Caco-2 (cell line): Measurements from ENCODE around the gene FER. TPM values are rescaled to one million over a fixed set of nuclear protein-coding genes. Genes with fewer than 3 reads are reported as not detected.

Experiments used
- BruUV-seq: library from RNA; stranded (reverse); fragments of 400-500 nt; replicated peaks from 2 replicates; lab custom pipeline; 2021; lab: Mats Ljungman, UMichigan
- CTCF ChIA-PET: fragments of 300-600 bp; sonication (Branson Sonifier 250); formaldehyde crosslinking; loops from one replicate; lab custom pipeline; 2022; ENCODE audit warnings: antibody characterized with exemption; lab: Charles Lee
- POLR2A ChIA-PET: fragments of 300-600 bp; sonication (Branson Sonifier 250); formaldehyde crosslinking; loops from one replicate; lab custom pipeline; 2022; ENCODE audit warnings: antibody characterized with exemption; lab: Charles Lee
- DNase-seq, 2 experiments: peaks; one replicate each; pipeline versions ENCODE4 v3.0.0 to v3.0.0-alpha.2; 2020 to 2022
- H3K27me3 ChIP-seq: replicated peaks from 2 replicates; pipeline ENCODE4 v1.6.0; 2011; ENCODE audit warnings: low read length; ENCODE audit not compliant: control insufficient read depth, insufficient read depth
- H3K36me3 ChIP-seq: 2 replicates; pipeline ENCODE4 v1.5.1; 2011; ENCODE audit warnings: low read length; ENCODE audit not compliant: control insufficient read depth, insufficient read depth
- H3K4me1 ChIP-seq: fragments of 250-450 bp; sonication (Bioruptor Pico); 2 replicates; pipeline ENCODE4 v1.5.1; 2020; ENCODE audit warnings: mild to moderate bottlenecking
- H3K4me3 ChIP-seq: 2 replicates; pipeline ENCODE4 v1.5.1; 2011; ENCODE audit warnings: low read depth, mild to moderate bottlenecking, control low read depth, low read length
- H3K9me3 ChIP-seq: fragments of 250-450 bp; sonication (Bioruptor Pico); 2 replicates; pipeline ENCODE4 v1.5.1; 2020; ENCODE audit warnings: mild to moderate bottlenecking, moderate library complexity
- H3K27ac Mint-ChIP-seq: one replicate; pipeline ENCODE4 v1.8.0; 2022; ENCODE audit warnings: mixed read lengths; ENCODE audit not compliant: unreplicated experiment
- H3K27me3 Mint-ChIP-seq: one replicate; pipeline ENCODE4 v1.8.0; 2022; ENCODE audit warnings: mixed read lengths; ENCODE audit not compliant: insufficient read depth, unreplicated experiment
- H3K36me3 Mint-ChIP-seq: one replicate; pipeline ENCODE4 v1.8.0; 2022; ENCODE audit warnings: mild to moderate bottlenecking, mixed read lengths; ENCODE audit not compliant: insufficient read depth, unreplicated experiment
- H3K4me1 Mint-ChIP-seq: one replicate; pipeline ENCODE4 v1.8.0; 2022; ENCODE audit warnings: low read depth, mixed read lengths; ENCODE audit not compliant: unreplicated experiment
- H3K4me3 Mint-ChIP-seq: one replicate; pipeline ENCODE4 v1.8.0; 2022; ENCODE audit warnings: mild to moderate bottlenecking, moderate library complexity, mixed read lengths; ENCODE audit not compliant: unreplicated experiment
- H3K9me3 Mint-ChIP-seq: one replicate; pipeline ENCODE4 v1.8.0; 2022; ENCODE audit warnings: mixed read lengths; ENCODE audit not compliant: unreplicated experiment
- CTCF ChIP-seq, 2 experiments: fragments of 200-600 bp in 1 of 2; IDR thresholded peaks; 1 replicate in 1 of 2; 2 replicates in 1 of 2; pipeline versions ENCODE4 v1.5.1 to v1.8.0; 2011 to 2022; ENCODE audit warnings: antibody characterized with exemption in 1 of 2, control low read depth in 1 of 2, inconsistent platforms in 1 of 2, low read depth in 1 of 2, low read length in 1 of 2, mild to moderate bottlenecking in 1 of 2, moderate library complexity in 1 of 2; ENCODE audit not compliant: insufficient read depth in 1 of 2, severe bottlenecking in 1 of 2, unreplicated experiment in 1 of 2
- intact Hi-C: fragments of 100-400 bp; cut with micrococcal nuclease; formaldehyde crosslinking; loops from one replicate; pipeline ENCODE4 v1.10.0; 2022; ENCODE audit not compliant: unreplicated experiment
- total RNA-seq: library from RNA; stranded (reverse); gene quantifications from 2 replicates; pipeline ENCODE4 v1.2.3, GENCODE V29; 2022

The FER gene
- total RNA-seq, 1 experiment from 2014 or later, result 43.1 TPM

GRCh38 chr5:108867656-108868055 lies 120.0 kb downstream of the FER start:
- H3K4me3 ChIP-seq, result no peak overlapping the region
- no TSS peak for BruUV-seq
- Mint-ChIP-seq H3K9me3 (peaks cover 7% of the 10 kb centered on the region), H3K4me1 (no peaks in the 10 kb centered on the region), H3K27ac (no peak overlapping the region), H3K27me3 (no peaks in the 10 kb centered on the region), H3K36me3 (peaks cover 10% of the 10 kb centered on the region), H3K4me3 (no peak overlapping the region)
- no peaks in the 10 kb centered on the region for H3K36me3 ChIP-seq
- POLR2A ChIA-PET, result no interaction called here
- H3K4me1 ChIP-seq, result no peaks in the 10 kb centered on the region
- intact Hi-C loops, result no loop called here
- CTCF ChIA-PET, result no interaction called here
- H3K27me3 ChIP-seq, result no peaks in the 10 kb centered on the region
- no peaks in the 10 kb centered on the region for H3K9me3 ChIP-seq
- no peak for TF ChIP-seq CTCF (IDR thresholded peaks at IDR 0.05; ENCODE audit: insufficient read depth in 1 of 2, low read depth in 1 of 2, low read length in 1 of 2, severe bottlenecking in 1 of 2, unreplicated experiment in 1 of 2)
- DNase-seq, result no peak

GRCh38 chr5:108869066-108869465 lies 121.4 kb downstream of the FER start:
- H3K27ac Mint-ChIP-seq, result no peak overlapping the region
- Histone ChIP-seq H3K4me1 (no peaks in the 10 kb centered on the region), H3K4me3 (no peak overlapping the region), H3K27me3 (no peaks in the 10 kb centered on the region), H3K9me3 (no peaks in the 10 kb centered on the region), H3K36me3 (no peaks in the 10 kb centered on the region)
- no peak for DNase-seq
- CTCF ChIA-PET, result no interaction called here
- POLR2A ChIA-PET, result no interaction called here
- peaks cover 7% of the 10 kb centered on the region for H3K9me3 Mint-ChIP-seq
- BruUV-seq, result no TSS peak
- TF ChIP-seq CTCF (IDR thresholded peaks at IDR 0.05; ENCODE audit: insufficient read depth in 1 of 2, low read depth in 1 of 2, low read length in 1 of 2, severe bottlenecking in 1 of 2, unreplicated experiment in 1 of 2), result no peak
- peaks cover 10% of the 10 kb centered on the region for H3K36me3 Mint-ChIP-seq
- no peak overlapping the region for H3K4me3 Mint-ChIP-seq
- H3K4me1 Mint-ChIP-seq, result no peaks in the 10 kb centered on the region
- H3K27me3 Mint-ChIP-seq, result no peaks in the 10 kb centered on the region
- intact Hi-C loops, result no loop called here

- Mint-ChIP-seq H3K4me1 (no peaks in the 10 kb centered on the region), H3K27me3 (no peaks in the 10 kb centered on the region), H3K9me3 (no peaks in the 10 kb centered on the region), H3K27ac (no peak overlapping the region), H3K4me3 (no peak overlapping the region), H3K36me3 (no peaks in the 10 kb centered on the region)
- Histone ChIP-seq H3K27me3 (no peaks in the 10 kb centered on the region), H3K9me3 (no peaks in the 10 kb centered on the region), H3K4me3 (no peak overlapping the region), H3K36me3 (no peaks in the 10 kb centered on the region), H3K4me1 (no peaks in the 10 kb centered on the region)
- DNase-seq, result no peak
- intact Hi-C loops, result no loop called here
- ChIA-PET CTCF (no interaction called here), POLR2A (no interaction called here)
- no TSS peak for BruUV-seq
- TF ChIP-seq CTCF (IDR thresholded peaks at IDR 0.05; ENCODE audit: insufficient read depth in 1 of 2, low read depth in 1 of 2, low read length in 1 of 2, severe bottlenecking in 1 of 2, unreplicated experiment in 1 of 2), result no peak
Observed at GRCh38 chr5:108876451-108876850, 128.8 kb downstream of the FER start.
